MCF 10A (cell line): ENCODE results near the gene OSBPL3. TPM values are rescaled to one million over a fixed set of nuclear protein-coding genes. Genes with fewer than 3 reads are reported as not detected.
"Not testable (repeated sequence)": the region's sequence is repeated elsewhere in the genome, so short reads cannot be mapped to it uniquely, and the experiment has no call there.

ENCODE experiments used
- BruUV-seq: library from RNA; stranded (reverse); fragments of 400-500 nt; replicated peaks from 2 replicates; lab custom pipeline; 2021; lab: Mats Ljungman, UMichigan
- CTCF ChIA-PET: fragments of 300-600 bp; sonication (Branson Sonifier 250); formaldehyde crosslinking; extraction: SDS; loops from one replicate; lab custom pipeline; 2021; ENCODE audit warnings: antibody characterized with exemption, inconsistent platforms; lab: Yijun Ruan, JAX
- POLR2A ChIA-PET: fragments of 300-600, 350-650 bp; sonication (Branson Sonifier 250); formaldehyde crosslinking; extraction: SDS; loops from one replicate; lab custom pipeline; 2020; ENCODE audit warnings: antibody characterized with exemption, inconsistent platforms; lab: Yijun Ruan, JAX
- DNase-seq: peaks from one replicate; pipeline ENCODE4 v3.0.0-alpha.2; 2018; ENCODE audit not compliant: unreplicated experiment
- H3K27ac Mint-ChIP-seq: one replicate; pipeline ENCODE4 v1.8.0; 2022; ENCODE audit warnings: mild to moderate bottlenecking, low read depth, mixed read lengths; ENCODE audit not compliant: unreplicated experiment
- H3K27me3 Mint-ChIP-seq: one replicate; pipeline ENCODE4 v1.8.0; 2022; ENCODE audit warnings: mixed read lengths; ENCODE audit not compliant: insufficient read depth, unreplicated experiment
- H3K36me3 Mint-ChIP-seq: one replicate; pipeline ENCODE4 v1.8.0; 2022; ENCODE audit warnings: mild to moderate bottlenecking, moderate library complexity, mixed read lengths; ENCODE audit not compliant: insufficient read depth, unreplicated experiment
- H3K4me1 Mint-ChIP-seq: one replicate; pipeline ENCODE4 v1.8.0; 2022; ENCODE audit warnings: mixed read lengths; ENCODE audit not compliant: insufficient read depth, unreplicated experiment
- H3K4me3 Mint-ChIP-seq: one replicate; pipeline ENCODE4 v1.8.0; 2022; ENCODE audit warnings: mild to moderate bottlenecking, moderate library complexity, mixed read lengths; ENCODE audit not compliant: unreplicated experiment
- H3K9me3 Mint-ChIP-seq: one replicate; pipeline ENCODE4 v1.8.0; 2022; ENCODE audit warnings: mixed read lengths; ENCODE audit not compliant: unreplicated experiment
- CTCF ChIP-seq: fragments of 200-600 bp; IDR thresholded peaks from one replicate; pipeline ENCODE4 v1.8.0; 2022; ENCODE audit warnings: antibody characterized with exemption, mild to moderate bottlenecking; ENCODE audit not compliant: unreplicated experiment
- intact Hi-C: fragments of 100-400 bp; cut with micrococcal nuclease; formaldehyde crosslinking; loops from 2 replicates; pipeline ENCODE4 v1.14.1; 2022
- total RNA-seq: library from RNA; stranded (reverse); gene quantifications from 2 replicates; pipeline ENCODE4 v1.2.3, GENCODE V29; 2022

The OSBPL3 gene
- total RNA-seq, 1 experiment from 2014 or later, result 33.8 TPM

- Mint-ChIP-seq H3K4me3 (no peak overlapping the region), H3K27ac (no peak overlapping the region), H3K4me1 (peaks cover 10% of the 10 kb centered on the region), H3K9me3 (no peaks in the 10 kb centered on the region), H3K27me3 (no peaks in the 10 kb centered on the region), H3K36me3 (no peaks in the 10 kb centered on the region)
- intact Hi-C loops, result no loop called here
- CTCF ChIA-PET, result no interaction called here
- no TSS peak for BruUV-seq
- no peak for TF ChIP-seq CTCF
- peak; percentile 81 for DNase-seq
- POLR2A ChIA-PET, result interaction anchor here (2.5 kb wide), 1 partner anchor 34 kb away, joined by 5 read pairs; no protein-coding TSS in a partner anchor
Measured at GRCh38 chr7:25014756-25015155, 34.8 kb upstream of the OSBPL3 start.

GRCh38 chr7:25012710-25013109 is 32.7 kb upstream of the OSBPL3 start:
- H3K4me3 Mint-ChIP-seq, H3K9me3 Mint-ChIP-seq, H3K36me3 Mint-ChIP-seq, intact Hi-C loops, H3K27me3 Mint-ChIP-seq, BruUV-seq: not testable (repeated sequence)
- DNase-seq, result peak; percentile 15
- Mint-ChIP-seq H3K27ac (peak overlapping the region; percentile 19), H3K4me1 (peaks cover 14% of the 10 kb centered on the region)
- ChIA-PET POLR2A (interaction anchor here (0.7 to 2.5 kb wide), 3 partner anchors 10 to 32 kb away, joined by 4 to 5 read pairs (median 4); no protein-coding TSS in a partner anchor), CTCF (interaction anchor here (0.6 to 1.0 kb wide), 4 partner anchors 16 to 49 kb away, joined by 3 to 4 read pairs (median 3); no protein-coding TSS in a partner anchor)

DNA sequence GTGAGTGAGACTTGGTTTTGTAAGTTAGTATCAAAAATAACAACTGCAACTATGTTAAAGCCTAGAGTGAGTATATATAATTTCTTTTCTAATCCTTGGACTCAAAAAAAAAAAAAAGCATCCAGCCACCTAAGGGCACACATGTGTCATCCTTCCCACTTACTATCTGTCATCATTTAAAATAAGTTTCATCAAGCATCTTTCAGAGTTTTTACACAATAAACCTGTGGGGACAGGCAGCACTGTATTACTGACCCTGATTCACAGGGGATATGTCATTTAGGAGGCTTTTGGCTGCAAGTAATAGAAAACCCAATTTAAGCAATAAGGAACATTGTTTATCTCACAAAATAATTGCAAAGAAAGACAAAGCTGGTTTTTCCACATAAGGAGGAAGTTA is 32.3 kb upstream of the OSBPL3 start:
- peak overlapping the region; percentile 19 for H3K27ac Mint-ChIP-seq
- ChIA-PET CTCF (interaction anchor here (0.6 kb wide), 1 partner anchor 34 kb away, joined by 3 read pairs; no protein-coding TSS in a partner anchor), POLR2A (interaction anchor here (2.2 to 2.5 kb wide), 2 partner anchors 16 to 31 kb away, joined by 5 to 10 read pairs; no protein-coding TSS in a partner anchor)
- no peaks in the 10 kb centered on the region for H3K27me3 Mint-ChIP-seq
- peaks cover 14% of the 10 kb centered on the region for H3K4me1 Mint-ChIP-seq
- H3K4me3 Mint-ChIP-seq, result no peak overlapping the region
- no peak for TF ChIP-seq CTCF
- no peak for DNase-seq
- no peaks in the 10 kb centered on the region for H3K9me3 Mint-ChIP-seq
- BruUV-seq, result no TSS peak
- intact Hi-C loops, result no loop called here
- H3K36me3 Mint-ChIP-seq, result no peaks in the 10 kb centered on the region

DNA sequence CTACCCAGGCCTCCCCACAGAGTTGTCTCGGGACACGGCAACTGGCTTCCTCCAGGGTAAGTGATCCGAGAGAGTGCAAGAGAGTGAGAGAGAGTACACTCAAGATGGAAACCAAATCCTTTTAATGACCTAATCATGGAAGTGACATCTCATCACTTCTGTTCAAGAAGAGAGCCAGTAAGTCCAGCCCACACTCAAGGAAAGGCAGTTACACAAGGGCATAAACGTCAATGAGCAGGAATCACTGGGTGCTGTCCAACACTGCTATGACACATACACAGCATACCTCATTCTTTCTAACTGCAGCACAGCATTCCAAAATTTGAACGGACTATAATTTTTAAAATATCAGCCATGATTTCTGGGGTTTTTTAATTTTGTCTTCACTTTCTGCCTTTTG is 29.3 kb upstream of the OSBPL3 start:
- BruUV-seq, result no TSS peak
- Mint-ChIP-seq H3K27ac (no peak overlapping the region), H3K4me3 (no peak overlapping the region), H3K4me1 (peaks cover 14% of the 10 kb centered on the region), H3K27me3 (no peaks in the 10 kb centered on the region), H3K9me3 (no peaks in the 10 kb centered on the region), H3K36me3 (no peaks in the 10 kb centered on the region)
- CTCF ChIA-PET, result interaction anchor here (0.6 to 2.6 kb wide), 4 partner anchors 17 to 86 kb away, joined by 3 to 12 read pairs (median 3); no protein-coding TSS in a partner anchor
- intact Hi-C loops, result no loop called here
- no peak for TF ChIP-seq CTCF
- peak; percentile 90 for DNase-seq
- POLR2A ChIA-PET, result no interaction called here
